Neural cell (in vitro differentiated cells): ENCODE results near the gene AP2B1. TPM values are rescaled to one million over a fixed set of nuclear protein-coding genes. Genes with fewer than 3 reads are reported as not detected.

Experiments used
- H2AFZ ChIP-seq: fragments of 200-600, 300-800 bp; sonication (generic), shearing (Covaris generic); 2 replicates; pipeline ENCODE4 v1.6.0; 2014; ENCODE audit warnings: low read depth, mild to moderate bottlenecking, antibody characterized with exemption, low read length, moderate library complexity
- H3F3A ChIP-seq: fragments of 200-600 bp; shearing (Covaris generic); 2 replicates; pipeline ENCODE4 v1.6.1; 2016; ENCODE audit warnings: mild to moderate bottlenecking, moderate library complexity, mixed read lengths, antibody characterized with exemption, low read length; ENCODE audit not compliant: insufficient read depth, poor library complexity, severe bottlenecking
- H3K27ac ChIP-seq: fragments of 200-600, 300-800 bp; sonication (generic), shearing (Covaris generic); 2 replicates; pipeline ENCODE4 v1.5.1; 2014; ENCODE audit warnings: mild to moderate bottlenecking, low read length, moderate library complexity
- H3K27me3 ChIP-seq: fragments of 300-800, 200-600 bp; sonication (generic), shearing (Covaris generic); 2 replicates; pipeline ENCODE4 v1.6.0; 2014; ENCODE audit warnings: mild to moderate bottlenecking, low read depth, low read length, moderate library complexity; ENCODE audit not compliant: insufficient read depth
- H3K36me3 ChIP-seq: fragments of 300-800, 200-600 bp; sonication (generic), shearing (Covaris generic); 2 replicates; pipeline ENCODE4 v1.5.1; 2014; ENCODE audit warnings: mild to moderate bottlenecking, antibody characterized with exemption, low read length, moderate library complexity; ENCODE audit not compliant: insufficient read depth
- H3K4me2 ChIP-seq: fragments of 300-800, 200-600 bp; sonication (generic), shearing (Covaris generic); 2 replicates; pipeline ENCODE4 v1.6.0; 2014; ENCODE audit warnings: mild to moderate bottlenecking, low read length
- H3K4me3 ChIP-seq: fragments of 300-800, 200-600 bp; sonication (generic), shearing (Covaris generic); 2 replicates; pipeline ENCODE4 v1.5.1; 2014; ENCODE audit warnings: mild to moderate bottlenecking, low read length, moderate library complexity
- H3K79me2 ChIP-seq: fragments of 200-600 bp; shearing (Covaris generic); replicated peaks from 2 replicates; pipeline ENCODE4 v1.6.0; 2014; ENCODE audit warnings: mild to moderate bottlenecking, low read length, moderate library complexity; ENCODE audit not compliant: insufficient read depth
- H3K9ac ChIP-seq: fragments of 300-800, 200-600 bp; sonication (generic), shearing (Covaris generic); 2 replicates; pipeline ENCODE4 v1.6.1; 2016; ENCODE audit warnings: mild to moderate bottlenecking, low read length, mixed read lengths
- H3K9me2 ChIP-seq: fragments of 200-600 bp; shearing (Covaris generic); 2 replicates; pipeline ENCODE4 v1.6.1; 2016; ENCODE audit warnings: mild to moderate bottlenecking, low read length, mixed read lengths; ENCODE audit not compliant: insufficient read depth
- H3K9me3 ChIP-seq: fragments of 200-600, 300-800 bp; sonication (generic), shearing (Covaris generic); 2 replicates; pipeline ENCODE4 v1.6.1; 2016; ENCODE audit warnings: mild to moderate bottlenecking, mixed run types, low read length, moderate library complexity, mixed read lengths
- H4K20me1 ChIP-seq: fragments of 200-600 bp; shearing (Covaris generic); 2 replicates; pipeline ENCODE4 v1.6.1; 2016; ENCODE audit warnings: mild to moderate bottlenecking, mixed run types; ENCODE audit not compliant: insufficient read depth
- EP300 ChIP-seq: fragments of 450-650 bp; conservative IDR thresholded peaks from 2 replicates; pipeline ENCODE4 v1.6.1; 2014; ENCODE audit warnings: antibody characterized with exemption, mild to moderate bottlenecking, moderate library complexity; ENCODE audit not compliant: poor library complexity, severe bottlenecking
- EZH2 ChIP-seq: fragments of 200-600, 300-800 bp; shearing (Covaris generic), sonication (generic); IDR thresholded peaks from 2 replicates; pipeline ENCODE4 v1.6.1; 2014; ENCODE audit warnings: antibody characterized with exemption, low read length, borderline replicate concordance, mild to moderate bottlenecking; ENCODE audit not compliant: insufficient read depth, poor library complexity, severe bottlenecking
- MXI1 ChIP-seq: fragments of 450-650 bp; conservative IDR thresholded peaks from 2 replicates; pipeline ENCODE4 v1.6.1; 2014; ENCODE audit warnings: antibody characterized with exemption, mild to moderate bottlenecking; ENCODE audit not compliant: poor library complexity, severe bottlenecking
- POLR2AphosphoS5 ChIP-seq: IDR thresholded peaks from 2 replicates; pipeline ENCODE4 v1.6.1; 2012
- RAD21 ChIP-seq: fragments of 450-650 bp; conservative IDR thresholded peaks from 2 replicates; pipeline ENCODE4 v1.6.1; 2014; ENCODE audit warnings: antibody characterized with exemption, mild to moderate bottlenecking, moderate library complexity
- SMC3 ChIP-seq: fragments of 450-650 bp; conservative IDR thresholded peaks from 2 replicates; pipeline ENCODE4 v1.6.1; 2014; ENCODE audit warnings: antibody characterized with exemption, mild to moderate bottlenecking, moderate library complexity; ENCODE audit not compliant: poor library complexity
- TAF1 ChIP-seq: IDR thresholded peaks from 2 replicates; pipeline ENCODE4 v1.6.1; 2012; ENCODE audit warnings: low read depth
- polyA plus RNA-seq: library from polyadenylated mRNA; depleted of rRNA; stranded (reverse); fragments of >200 nt; gene quantifications from 2 replicates; pipeline ENCODE4 v1.2.3, GENCODE V29; 2014
- TF ChIP-seq, protein P1 (sequence below): IDR thresholded peaks from 2 replicates; pipeline ENCODE4 v1.6.1; 2012; ENCODE audit warnings: borderline replicate concordance
- TF ChIP-seq, protein P2 (sequence below): fragments of 450-650 bp; IDR thresholded peaks from 2 replicates; pipeline ENCODE4 v1.5.1; 2014; ENCODE audit warnings: antibody characterized with exemption, mild to moderate bottlenecking, moderate library complexity; ENCODE audit not compliant: poor library complexity, severe bottlenecking

AP2B1 gene
- polyA plus RNA-seq, 1 donor from 2014 or later = 59.5 TPM

DNA sequence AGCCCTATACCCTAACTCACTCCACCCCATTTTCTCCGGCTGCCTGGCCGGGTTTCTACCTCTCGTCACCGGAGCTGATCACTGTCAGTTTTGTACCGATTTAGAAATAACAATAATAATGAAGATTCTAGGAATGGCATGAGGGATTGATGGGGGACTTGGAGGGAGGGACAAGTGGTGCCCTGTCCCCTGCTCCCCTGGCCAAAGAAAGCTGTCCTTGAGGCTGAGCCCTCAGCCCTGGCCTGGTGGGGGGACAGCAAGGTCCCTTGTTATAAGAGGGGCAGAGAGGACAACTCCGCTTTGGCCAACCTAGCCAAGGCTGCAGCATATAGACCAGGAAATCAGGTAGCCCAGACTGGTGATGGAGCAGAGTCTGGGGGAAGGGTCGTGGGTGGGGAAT is 155.4 kb downstream of the AP2B1 start:
- no peak overlapping the region for H3K27ac ChIP-seq
- H3K27me3 ChIP-seq = peaks cover 18% of the 10 kb centered on the region

DNA sequence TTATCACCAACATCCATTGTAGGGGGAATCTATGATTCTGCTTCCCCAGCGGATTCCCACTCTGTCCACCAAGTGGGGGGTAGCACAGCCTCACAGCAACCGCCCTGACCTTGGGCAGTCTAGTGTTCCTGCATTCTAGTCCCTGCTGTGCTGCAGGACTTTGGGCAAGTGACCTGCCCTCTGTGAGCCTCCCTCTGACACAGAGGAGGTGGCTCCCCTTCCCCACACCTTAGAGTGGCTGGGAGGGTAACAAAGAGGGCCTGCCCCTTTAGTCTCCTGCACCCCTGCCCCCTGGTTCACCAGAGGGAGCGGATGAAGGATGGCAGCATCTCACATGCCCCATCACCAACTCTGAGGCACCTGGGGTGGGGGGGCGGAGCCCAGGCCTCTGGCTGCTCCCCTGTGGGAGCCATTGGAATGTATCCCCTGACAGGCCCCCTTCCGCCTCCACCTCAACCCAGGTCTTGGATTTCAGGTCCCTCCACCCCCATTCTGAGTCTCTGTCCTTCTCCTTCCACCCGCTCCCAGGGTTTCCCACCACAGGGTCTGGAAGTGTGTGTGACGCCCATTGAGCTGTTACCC is 155.9 kb downstream of the AP2B1 start:
- Histone ChIP-seq H3K79me2 (no peaks in the 10 kb centered on the region), H3K9ac (no peak overlapping the region), H3K9me3 (no peaks in the 10 kb centered on the region), H3F3A (no peaks in the 10 kb centered on the region), H3K9me2 (no peaks in the 10 kb centered on the region), H2AFZ (no peak overlapping the region), H3K27ac (no peak overlapping the region), H3K27me3 (peaks cover 18% of the 10 kb centered on the region), H3K4me2 (no peak overlapping the region), H4K20me1 (no peaks in the 10 kb centered on the region), H3K36me3 (no peaks in the 10 kb centered on the region), H3K4me3 (no peak overlapping the region)
- TF ChIP-seq RAD21 = no peak
- TF ChIP-seq EZH2 = no peak
- no peak for TF ChIP-seq POLR2AphosphoS5
- no peak for TF ChIP-seq EP300
- TF ChIP-seq TAF1 = no peak
- TF ChIP-seq SMC3 = no peak
- no peak for TF ChIP-seq MXI1
- TF ChIP-seq, protein P1, sequence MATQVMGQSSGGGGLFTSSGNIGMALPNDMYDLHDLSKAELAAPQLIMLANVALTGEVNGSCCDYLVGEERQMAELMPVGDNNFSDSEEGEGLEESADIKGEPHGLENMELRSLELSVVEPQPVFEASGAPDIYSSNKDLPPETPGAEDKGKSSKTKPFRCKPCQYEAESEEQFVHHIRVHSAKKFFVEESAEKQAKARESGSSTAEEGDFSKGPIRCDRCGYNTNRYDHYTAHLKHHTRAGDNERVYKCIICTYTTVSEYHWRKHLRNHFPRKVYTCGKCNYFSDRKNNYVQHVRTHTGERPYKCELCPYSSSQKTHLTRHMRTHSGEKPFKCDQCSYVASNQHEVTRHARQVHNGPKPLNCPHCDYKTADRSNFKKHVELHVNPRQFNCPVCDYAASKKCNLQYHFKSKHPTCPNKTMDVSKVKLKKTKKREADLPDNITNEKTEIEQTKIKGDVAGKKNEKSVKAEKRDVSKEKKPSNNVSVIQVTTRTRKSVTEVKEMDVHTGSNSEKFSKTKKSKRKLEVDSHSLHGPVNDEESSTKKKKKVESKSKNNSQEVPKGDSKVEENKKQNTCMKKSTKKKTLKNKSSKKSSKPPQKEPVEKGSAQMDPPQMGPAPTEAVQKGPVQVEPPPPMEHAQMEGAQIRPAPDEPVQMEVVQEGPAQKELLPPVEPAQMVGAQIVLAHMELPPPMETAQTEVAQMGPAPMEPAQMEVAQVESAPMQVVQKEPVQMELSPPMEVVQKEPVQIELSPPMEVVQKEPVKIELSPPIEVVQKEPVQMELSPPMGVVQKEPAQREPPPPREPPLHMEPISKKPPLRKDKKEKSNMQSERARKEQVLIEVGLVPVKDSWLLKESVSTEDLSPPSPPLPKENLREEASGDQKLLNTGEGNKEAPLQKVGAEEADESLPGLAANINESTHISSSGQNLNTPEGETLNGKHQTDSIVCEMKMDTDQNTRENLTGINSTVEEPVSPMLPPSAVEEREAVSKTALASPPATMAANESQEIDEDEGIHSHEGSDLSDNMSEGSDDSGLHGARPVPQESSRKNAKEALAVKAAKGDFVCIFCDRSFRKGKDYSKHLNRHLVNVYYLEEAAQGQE = no peak
- TF ChIP-seq, protein P2, sequence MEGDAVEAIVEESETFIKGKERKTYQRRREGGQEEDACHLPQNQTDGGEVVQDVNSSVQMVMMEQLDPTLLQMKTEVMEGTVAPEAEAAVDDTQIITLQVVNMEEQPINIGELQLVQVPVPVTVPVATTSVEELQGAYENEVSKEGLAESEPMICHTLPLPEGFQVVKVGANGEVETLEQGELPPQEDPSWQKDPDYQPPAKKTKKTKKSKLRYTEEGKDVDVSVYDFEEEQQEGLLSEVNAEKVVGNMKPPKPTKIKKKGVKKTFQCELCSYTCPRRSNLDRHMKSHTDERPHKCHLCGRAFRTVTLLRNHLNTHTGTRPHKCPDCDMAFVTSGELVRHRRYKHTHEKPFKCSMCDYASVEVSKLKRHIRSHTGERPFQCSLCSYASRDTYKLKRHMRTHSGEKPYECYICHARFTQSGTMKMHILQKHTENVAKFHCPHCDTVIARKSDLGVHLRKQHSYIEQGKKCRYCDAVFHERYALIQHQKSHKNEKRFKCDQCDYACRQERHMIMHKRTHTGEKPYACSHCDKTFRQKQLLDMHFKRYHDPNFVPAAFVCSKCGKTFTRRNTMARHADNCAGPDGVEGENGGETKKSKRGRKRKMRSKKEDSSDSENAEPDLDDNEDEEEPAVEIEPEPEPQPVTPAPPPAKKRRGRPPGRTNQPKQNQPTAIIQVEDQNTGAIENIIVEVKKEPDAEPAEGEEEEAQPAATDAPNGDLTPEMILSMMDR = no peak

More for the DNA sequence above, 155.4 kb downstream of the AP2B1 start:
- Histone ChIP-seq H3K79me2 (no peaks in the 10 kb centered on the region), H3K9ac (no peak overlapping the region), H3K36me3 (no peaks in the 10 kb centered on the region), H3F3A (no peaks in the 10 kb centered on the region), H4K20me1 (no peaks in the 10 kb centered on the region), H3K4me3 (no peak overlapping the region), H3K4me2 (no peak overlapping the region), H3K9me3 (no peaks in the 10 kb centered on the region), H3K9me2 (no peaks in the 10 kb centered on the region), H2AFZ (no peak overlapping the region)
- TF ChIP-seq SMC3 (no peak), MXI1 (no peak), TAF1 (no peak), EP300 (no peak), EZH2 (no peak), RAD21 (no peak), POLR2AphosphoS5 (no peak)
- TF ChIP-seq, protein P1 = no peak
- TF ChIP-seq, protein P2 = no peak
